HG02763 (cell line): ENCODE data around the gene SSH2.
"Not testable (repeated sequence)": the region's sequence is repeated elsewhere in the genome, so short reads cannot be mapped to it uniquely, and the experiment has no call there.

ENCODE experiments used
- ATAC-seq: cut with Tn5 transposase; IDR thresholded peaks from one replicate; pipeline ENCODE4 v1.9.1; 2021; ENCODE audit warnings: mild to moderate bottlenecking, moderate library complexity; ENCODE audit not compliant: unreplicated experiment

SSH2 gene

DNA sequence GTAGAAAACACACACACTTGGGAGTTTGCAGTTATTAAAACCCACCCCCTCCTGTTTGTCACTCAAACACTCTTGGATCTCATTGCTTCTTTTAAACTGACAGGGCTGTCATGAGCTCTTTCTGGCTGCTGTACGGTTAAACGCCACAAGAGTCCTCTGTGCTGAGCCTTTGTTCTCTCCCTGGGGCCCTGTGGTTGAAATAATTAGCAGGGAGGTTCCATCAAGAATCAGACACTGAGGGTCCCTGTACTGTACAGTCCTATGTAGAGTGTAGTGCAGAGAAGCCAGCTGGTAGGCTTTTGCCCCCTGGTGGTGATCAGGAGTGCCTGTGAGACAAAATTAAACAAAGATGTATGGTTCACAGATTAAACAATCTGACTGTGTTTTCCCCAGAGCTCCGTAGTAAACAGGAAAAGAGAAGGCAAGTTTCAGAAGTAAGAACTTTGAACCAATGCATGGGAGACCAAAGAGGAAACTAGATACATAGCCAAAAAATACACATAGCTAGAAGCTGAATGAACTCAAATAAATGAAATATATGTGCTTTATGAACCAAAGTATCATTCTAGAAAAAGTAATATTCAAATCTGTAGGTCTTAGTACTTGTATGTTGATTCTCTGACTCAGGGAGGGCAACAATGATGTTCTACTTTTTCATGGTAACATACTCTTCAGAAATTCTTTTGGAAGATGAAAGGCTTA lies 1.4 kb upstream of the SSH2 start:
- ATAC-seq, result peak; percentile 55

DNA sequence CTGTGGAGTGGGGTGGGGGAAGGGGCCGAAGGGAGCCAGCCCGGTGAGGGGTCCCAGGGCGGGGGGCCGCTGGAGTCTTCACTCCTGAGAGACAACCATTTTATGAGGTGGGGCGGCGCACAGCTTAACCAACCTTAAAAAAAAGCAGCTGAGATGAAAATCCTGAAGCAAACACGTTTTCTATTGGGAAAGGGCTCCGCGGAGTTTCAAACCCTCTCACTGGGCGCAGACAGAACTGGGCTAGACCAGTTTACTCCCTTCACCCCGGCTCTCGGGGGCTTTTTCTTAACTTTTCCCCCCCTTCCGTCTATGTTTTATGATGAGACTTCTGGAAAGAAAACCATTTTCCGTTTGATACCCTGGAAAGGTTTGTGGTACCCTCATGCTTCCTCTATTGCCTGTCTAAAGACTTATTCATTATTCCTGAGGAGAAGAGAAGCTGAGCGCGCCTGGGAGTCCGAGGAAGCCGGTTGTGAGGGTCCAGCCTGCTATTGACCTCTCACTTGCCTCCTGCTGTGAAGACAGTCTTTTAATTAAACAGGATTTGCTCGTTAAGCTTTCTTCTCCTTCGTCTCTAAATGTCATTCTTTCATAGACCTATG lies 482 bp upstream of the SSH2 start:
- ATAC-seq, result no peak

DNA sequence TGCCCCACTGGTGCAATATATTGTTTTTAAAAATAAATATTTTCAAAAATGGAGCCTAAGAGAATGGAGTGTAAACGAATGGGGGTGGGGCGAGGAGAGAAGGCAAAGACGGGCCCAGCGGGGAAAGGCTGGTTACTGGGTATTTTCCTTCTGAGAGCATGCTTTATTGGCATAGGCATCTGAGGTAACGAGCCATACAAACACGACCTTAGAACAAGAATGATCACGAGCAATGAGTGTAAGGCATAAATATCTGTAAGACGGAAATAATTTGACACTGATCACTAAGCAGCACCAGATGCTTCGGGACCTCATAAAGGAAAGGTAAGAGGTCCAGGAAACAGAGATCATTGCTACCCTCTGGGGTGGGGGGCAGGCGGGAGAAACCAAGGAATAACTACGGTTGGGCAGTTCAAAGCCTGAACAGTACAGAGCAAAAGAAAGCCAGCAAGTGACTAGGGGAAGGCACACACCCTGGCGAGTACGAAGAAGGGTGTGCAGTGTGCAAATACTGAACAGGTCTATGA lies 959 bp downstream of the SSH2 start:
- no peak for ATAC-seq

DNA sequence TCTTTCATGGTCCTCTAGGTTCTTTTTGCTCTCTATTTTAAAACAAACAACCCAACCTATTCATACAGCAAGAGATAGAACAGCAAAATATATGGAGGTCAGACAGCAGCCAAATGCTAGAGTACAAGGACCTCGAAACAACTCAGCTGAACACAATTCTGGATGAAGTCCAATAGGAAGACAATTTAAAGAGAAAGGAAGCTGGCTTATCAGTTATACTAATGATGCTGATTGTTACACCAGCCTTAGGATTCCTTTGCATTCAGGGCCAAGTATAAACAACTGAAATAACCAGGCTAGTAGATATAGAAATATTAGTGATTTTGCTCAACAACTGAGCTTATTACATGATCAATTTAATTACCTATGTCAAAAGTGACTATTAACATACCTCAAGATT lies 2.5 kb downstream of the SSH2 start:
- ATAC-seq, result no peak

DNA sequence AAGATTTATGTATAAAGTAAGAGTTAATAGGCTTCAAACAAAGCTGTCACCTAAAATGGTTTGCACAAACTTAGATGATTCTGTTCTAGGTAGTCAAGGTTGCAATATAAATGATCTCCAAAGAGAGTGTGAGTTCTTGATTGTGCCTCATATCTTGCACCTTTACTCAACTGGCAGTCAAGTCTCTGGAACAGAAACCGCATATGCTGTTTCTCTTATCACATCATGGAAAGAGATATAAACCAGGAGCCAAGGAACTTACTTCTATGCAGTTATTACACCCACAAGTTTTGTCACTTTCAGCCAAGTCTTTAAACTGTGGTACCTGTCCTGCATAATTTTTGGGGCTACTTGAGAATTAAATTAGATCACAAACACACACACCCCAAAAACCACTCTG lies 5.2 kb downstream of the SSH2 start:
- ATAC-seq, result no peak

GRCh38 chr17:29918922-29919856 lies 10.8 kb downstream of the SSH2 start:
- ATAC-seq, result no peak

GRCh38 chr17:29918016-29918415 lies 12.0 kb downstream of the SSH2 start:
- no peak for ATAC-seq

- ATAC-seq, result no peak
These were observed 15.1 kb downstream of the SSH2 start for GRCh38 chr17:29914819-29915537.

GRCh38 chr17:29911641-29912177 lies 18.3 kb downstream of the SSH2 start:
- ATAC-seq, result no peak

DNA sequence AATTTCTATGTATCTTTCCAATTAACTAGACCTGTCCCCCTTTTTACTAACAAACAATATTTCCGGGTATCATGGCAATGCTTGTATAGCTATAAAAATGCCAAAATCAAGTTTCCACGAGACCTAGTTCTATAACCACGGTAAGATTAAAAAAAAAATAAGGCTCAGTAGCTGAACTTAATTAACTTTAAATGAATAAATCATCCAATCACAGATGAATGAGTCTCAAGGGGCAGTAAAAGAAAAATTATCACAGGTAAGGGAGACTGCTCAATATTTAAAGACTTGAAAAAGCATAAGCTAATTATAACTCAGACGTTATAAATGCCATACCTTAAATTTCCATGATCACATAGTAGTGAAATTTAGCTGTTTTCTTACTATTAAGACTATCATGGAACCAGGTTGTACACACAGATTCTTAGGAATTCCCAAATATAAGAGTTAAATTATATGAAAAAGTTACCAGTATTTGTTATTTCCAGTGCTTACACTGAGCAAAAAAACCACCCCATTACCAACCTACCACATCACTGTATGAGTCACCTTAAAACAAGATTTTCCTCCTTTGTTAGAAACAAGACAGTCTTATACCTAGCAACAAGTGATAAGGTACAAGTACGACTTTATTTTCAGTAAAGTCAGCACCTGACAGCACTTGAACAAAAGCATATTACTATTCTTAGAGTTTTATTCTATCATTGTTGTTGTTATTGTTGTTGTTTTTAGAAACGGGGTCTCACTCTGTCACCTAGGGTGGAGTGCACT lies 20.6 kb downstream of the SSH2 start:
- ATAC-seq, result no peak

- ATAC-seq, result no peak
These were observed 23.1 kb downstream of the SSH2 start for GRCh38 chr17:29906969-29907368.

DNA sequence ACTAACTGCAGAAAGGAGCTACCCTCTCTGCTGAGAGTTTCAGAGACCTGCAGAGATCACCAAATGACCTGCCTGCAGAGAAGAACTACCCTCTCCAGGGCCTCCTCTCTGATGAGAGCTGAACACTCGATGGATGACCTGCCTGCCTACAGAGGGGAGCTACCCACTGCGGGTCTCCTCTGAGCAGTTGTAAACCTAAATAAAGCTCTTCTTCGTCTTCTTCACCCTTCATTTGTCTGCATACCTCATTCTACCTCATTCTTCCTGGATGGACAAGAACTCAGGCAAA lies 24.2 kb downstream of the SSH2 start:
- ATAC-seq, result no peak

GRCh38 chr17:29905086-29905878 lies 24.7 kb downstream of the SSH2 start:
- ATAC-seq, result no peak

DNA sequence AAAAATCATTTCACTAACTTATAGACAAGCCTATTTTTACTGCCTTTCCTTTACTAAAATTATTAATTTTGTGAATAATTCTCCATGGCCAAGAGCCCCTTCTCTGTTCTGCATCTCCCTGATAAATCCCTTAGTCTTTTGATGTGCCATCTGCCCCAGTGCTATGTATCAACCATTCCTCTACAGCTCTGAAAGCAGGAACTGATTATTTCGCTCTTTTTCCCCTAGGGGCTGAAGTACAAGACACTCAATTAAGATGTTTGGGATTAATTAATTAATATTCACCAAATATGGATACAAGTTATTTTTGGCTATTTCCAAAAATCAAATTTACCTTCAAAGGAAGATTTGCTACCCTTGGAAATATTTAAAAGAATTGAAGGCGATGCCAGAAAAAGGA lies 26.6 kb downstream of the SSH2 start:
- no peak for ATAC-seq

DNA sequence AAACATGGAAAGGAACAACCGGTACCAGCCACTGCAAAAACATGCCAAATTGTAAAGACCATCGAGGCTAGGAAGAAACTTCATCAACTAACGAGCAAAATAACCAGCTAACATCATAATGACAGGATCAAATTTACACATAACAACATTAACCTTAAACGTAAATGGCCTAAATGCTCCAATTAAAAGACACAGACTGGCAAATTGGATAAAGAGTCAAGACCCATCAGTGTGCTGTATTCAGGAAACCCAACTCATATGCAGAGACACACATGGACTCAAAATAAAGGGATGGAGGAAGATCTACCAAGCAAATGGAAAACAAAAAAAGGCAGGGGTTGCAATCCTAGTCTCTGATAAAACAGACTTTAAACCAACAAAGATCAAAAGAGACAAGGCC lies 32.9 kb downstream of the SSH2 start:
- ATAC-seq, result not testable (repeated sequence)

DNA sequence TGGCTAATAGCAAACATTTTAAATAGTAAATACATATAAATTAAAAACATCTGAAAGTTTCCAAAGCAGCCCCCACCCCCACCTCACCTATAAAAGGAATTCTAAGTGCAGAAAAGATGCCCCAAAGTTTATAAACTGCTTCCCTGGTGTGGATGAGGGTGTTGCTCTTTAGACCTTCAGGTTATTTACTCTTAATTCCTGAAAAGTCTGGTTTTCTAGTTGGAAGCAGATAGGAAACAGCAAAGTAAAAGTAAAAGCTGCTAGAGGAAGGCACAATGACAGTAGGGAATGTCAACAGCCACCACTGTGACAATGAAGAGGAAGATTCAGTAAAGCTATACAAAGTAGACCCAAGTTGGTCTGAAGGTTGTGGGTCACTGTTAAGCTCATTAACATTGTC lies 37.8 kb downstream of the SSH2 start:
- ATAC-seq, result no peak

DNA sequence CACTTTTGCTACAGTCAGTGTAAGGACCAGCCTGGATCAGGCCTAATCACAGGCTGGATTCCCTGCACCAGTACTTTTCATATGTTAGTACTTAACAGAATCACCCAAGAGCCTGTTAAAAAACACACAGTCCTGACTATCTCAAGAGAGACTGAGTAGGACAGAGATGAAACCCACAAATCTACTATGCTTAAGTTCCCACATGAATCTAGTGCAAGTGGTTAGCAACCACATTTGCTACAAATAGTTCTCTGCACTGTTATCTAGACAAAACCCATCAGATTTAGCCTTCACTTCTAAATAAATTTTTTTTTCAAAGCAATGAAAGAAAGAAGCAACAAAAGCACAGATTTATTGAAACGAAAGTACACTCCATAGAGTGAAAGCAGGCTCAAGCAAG lies 38.9 kb downstream of the SSH2 start:
- no peak for ATAC-seq

GRCh38 chr17:29885031-29885640 lies 44.9 kb downstream of the SSH2 start:
- ATAC-seq, result no peak

- ATAC-seq, result no peak
These were observed 46.5 kb downstream of the SSH2 start for GRCh38 chr17:29883497-29883896.
